H9 (cell line): ENCODE data around the gene PLCL1. TPM values are rescaled to one million over a fixed set of nuclear protein-coding genes. Genes with fewer than 3 reads are reported as not detected.

Experiments used
- DNase-seq: peaks from one replicate; pipeline ENCODE4 v3.0.0-alpha.2; 2017
- H2AFZ ChIP-seq: one replicate; pipeline ENCODE4 v1.6.1; 2013; ENCODE audit warnings: mild to moderate bottlenecking, low read length, control low read depth, moderate library complexity
- H2AK5ac ChIP-seq: 2 replicates; pipeline ENCODE4 v1.6.1; 2013; ENCODE audit warnings: low read length, control low read depth, mixed read lengths; ENCODE audit not compliant: insufficient read length
- H2BK120ac ChIP-seq: one replicate; pipeline ENCODE4 v1.6.1; 2013; ENCODE audit warnings: low read depth, mild to moderate bottlenecking, low read length, control low read depth, inconsistent platforms; ENCODE audit not compliant: poor library complexity, severe bottlenecking
- H2BK12ac ChIP-seq: 2 replicates; pipeline ENCODE4 v1.6.1; 2013; ENCODE audit warnings: low read length, control low read depth, mixed read lengths, low read depth; ENCODE audit not compliant: insufficient read length
- H2BK15ac ChIP-seq: 2 replicates; pipeline ENCODE4 v1.6.1; 2013; ENCODE audit warnings: low read depth, low read length, control low read depth
- H2BK20ac ChIP-seq: one replicate; pipeline ENCODE4 v1.6.1; 2013; ENCODE audit warnings: low read depth, mild to moderate bottlenecking, low read length, control low read depth, inconsistent platforms; ENCODE audit not compliant: poor library complexity, severe bottlenecking
- H2BK5ac ChIP-seq: 2 replicates; pipeline ENCODE4 v1.6.1; 2013; ENCODE audit warnings: low read length, control low read depth, mixed read lengths; ENCODE audit not compliant: insufficient read length
- H3K14ac ChIP-seq: 2 replicates; pipeline ENCODE4 v1.6.1; 2013; ENCODE audit warnings: low read length, control low read depth; ENCODE audit not compliant: insufficient read depth
- H3K18ac ChIP-seq: 2 replicates; pipeline ENCODE4 v1.6.1; 2013; ENCODE audit warnings: low read depth, mild to moderate bottlenecking, mixed read lengths, low read length, control low read depth; ENCODE audit not compliant: insufficient read length
- H3K23ac ChIP-seq: 2 replicates; pipeline ENCODE4 v1.6.1; 2013; ENCODE audit warnings: low read length, control low read depth, mixed read lengths, low read depth; ENCODE audit not compliant: insufficient read length
- H3K23me2 ChIP-seq: 2 replicates; pipeline ENCODE4 v1.6.1; 2013; ENCODE audit warnings: low read depth, mild to moderate bottlenecking, mixed read lengths, low read length, control low read depth; ENCODE audit not compliant: insufficient read length, poor library complexity, severe bottlenecking
- H3K27ac ChIP-seq: 2 replicates; pipeline ENCODE4 v1.5.1; 2013; ENCODE audit warnings: low read length, control low read depth, mixed read lengths, low read depth; ENCODE audit not compliant: insufficient read length
- H3K27me3 ChIP-seq: 2 replicates; pipeline ENCODE4 v1.6.1; 2013; ENCODE audit warnings: low read length, control low read depth, inconsistent platforms; ENCODE audit not compliant: insufficient read depth
- H3K4ac ChIP-seq: 2 replicates; pipeline ENCODE4 v1.6.1; 2013; ENCODE audit warnings: low read depth, mild to moderate bottlenecking, control low read depth, inconsistent platforms, low read length, moderate library complexity
- H3K4me1 ChIP-seq: 2 replicates; pipeline ENCODE4 v1.6.1; 2013; ENCODE audit warnings: low read length, control low read depth, inconsistent platforms; ENCODE audit not compliant: insufficient read depth
- H3K4me2 ChIP-seq: 2 replicates; pipeline ENCODE4 v1.6.1; 2013; ENCODE audit warnings: low read length, control low read depth, mixed read lengths; ENCODE audit not compliant: insufficient read length, insufficient read depth
- H3K56ac ChIP-seq: 2 replicates; pipeline ENCODE4 v1.6.1; 2013; ENCODE audit warnings: low read depth, mild to moderate bottlenecking, mixed read lengths, low read length, control low read depth; ENCODE audit not compliant: insufficient read length
- H3K79me1 ChIP-seq: 2 replicates; pipeline ENCODE4 v1.6.1; 2013; ENCODE audit warnings: low read depth, mild to moderate bottlenecking, moderate library complexity, low read length, control low read depth, inconsistent platforms; ENCODE audit not compliant: insufficient read depth, poor library complexity, severe bottlenecking
- H3K79me2 ChIP-seq: 2 replicates; pipeline ENCODE4 v1.6.1; 2013; ENCODE audit warnings: low read length, control low read depth, inconsistent platforms; ENCODE audit not compliant: insufficient read depth
- H3K9ac ChIP-seq: 2 replicates; pipeline ENCODE4 v1.6.1; 2013; ENCODE audit warnings: low read length, control low read depth, mixed read lengths; ENCODE audit not compliant: insufficient read length; ENCODE audit errors: extremely low read depth
- H3K9me3 ChIP-seq: one replicate; pipeline ENCODE4 v1.6.1; 2013; ENCODE audit warnings: low read depth, low read length, inconsistent platforms; ENCODE audit not compliant: control insufficient read depth
- H3T11ph ChIP-seq: one replicate; pipeline ENCODE4 v1.6.1; 2013; ENCODE audit warnings: mild to moderate bottlenecking, low read length, control low read depth, inconsistent platforms
- H4K20me1 ChIP-seq: one replicate; pipeline ENCODE4 v1.6.1; 2013; ENCODE audit not compliant: control insufficient read depth, insufficient read length, insufficient read depth
- H4K5ac ChIP-seq: 2 replicates; pipeline ENCODE4 v1.6.1; 2013; ENCODE audit warnings: low read depth, mild to moderate bottlenecking, mixed read lengths, low read length, control low read depth; ENCODE audit not compliant: insufficient read length
- H4K8ac ChIP-seq: replicated peaks from 2 replicates; pipeline ENCODE4 v1.6.1; 2013; ENCODE audit warnings: low read length, control low read depth, mixed read lengths, low read depth; ENCODE audit not compliant: insufficient read length
- H4K91ac ChIP-seq: 2 replicates; pipeline ENCODE4 v1.6.1; 2013; ENCODE audit warnings: low read depth, mild to moderate bottlenecking, moderate library complexity, mixed read lengths, low read length, control low read depth; ENCODE audit not compliant: insufficient read length
- H3K27ac Mint-ChIP-seq, 3 experiments: 2 replicates in 2 of 3; 3 replicates in 1 of 3; pipeline ENCODE4 v1.8.0; 2020 to 2021; ENCODE audit warnings: mixed read lengths in 3 of 3, mild to moderate bottlenecking in 1 of 3, moderate library complexity in 1 of 3
- H3K27me3 Mint-ChIP-seq: 2 replicates; pipeline ENCODE4 v1.8.0; 2021; ENCODE audit warnings: low read depth, mild to moderate bottlenecking, moderate library complexity, mixed read lengths
- H3K36me3 Mint-ChIP-seq, 3 experiments: 2 replicates in 2 of 3; 3 replicates in 1 of 3; pipeline ENCODE4 v1.8.0; 2020 to 2021; ENCODE audit warnings: low read depth in 3 of 3, mixed read lengths in 3 of 3; ENCODE audit not compliant: insufficient read depth in 1 of 3
- H3K4me1 Mint-ChIP-seq, 2 experiments: 2 replicates each; pipeline ENCODE4 v1.8.0; 2020; ENCODE audit warnings: mixed read lengths in 2 of 2
- H3K4me3 Mint-ChIP-seq, 2 experiments: 2 replicates in 1 of 2; 3 replicates in 1 of 2; pipeline ENCODE4 v1.8.0; 2020 to 2021; ENCODE audit warnings: mild to moderate bottlenecking in 2 of 2, mixed read lengths in 2 of 2, moderate library complexity in 1 of 2
- H3K9me3 Mint-ChIP-seq, 2 experiments: 2 replicates in 1 of 2; 3 replicates in 1 of 2; pipeline ENCODE4 v1.8.0; 2020; ENCODE audit warnings: mild to moderate bottlenecking in 2 of 2, mixed read lengths in 2 of 2, moderate library complexity in 1 of 2
- CTCF ChIP-seq: fragments of 200-600 bp; sonication (generic); conservative IDR thresholded peaks from 3 replicates; pipeline ENCODE4 v1.8.0; 2021; ENCODE audit warnings: antibody characterized with exemption, mild to moderate bottlenecking
- WGBS: extraction: QIAGEN DNeasy Blood & Tissue Kit; methylation state at CpG from one replicate; pipeline ENCODE4 v1.1.7; 2013; ENCODE audit warnings: missing lambda C conversion rate, low lambda C conversion rate, mixed read lengths; ENCODE audit not compliant: insufficient read length; ENCODE audit errors: extremely low coverage; 5-methylcytosine and 5-hydroxymethylcytosine counted together
- total RNA-seq: library from RNA; stranded (reverse); gene quantifications from 2 replicates; pipeline ENCODE4 v1.2.1, GENCODE V29; 2021

Gene PLCL1
- total RNA-seq, 1 experiment from 2014 or later: 0.04 TPM

- H2BK12ac ChIP-seq: no peak overlapping the region
- no peak overlapping the region for H3K23ac ChIP-seq
- H3K14ac ChIP-seq: no peak overlapping the region
- H3K56ac ChIP-seq: no peak overlapping the region
- H3K18ac ChIP-seq: no peak overlapping the region
- no peak overlapping the region for H3K4me2 ChIP-seq
- H3K27me3 ChIP-seq: no peaks in the 10 kb centered on the region
- H3K4ac ChIP-seq: no peak overlapping the region
- no peak overlapping the region for H2AFZ ChIP-seq
- no peak for TF ChIP-seq CTCF
- no peaks in the 10 kb centered on the region for H3K9me3 ChIP-seq
- H2BK5ac ChIP-seq: no peak overlapping the region
- H3K27ac ChIP-seq: no peak overlapping the region
- peaks cover 2% of the 10 kb centered on the region; the same call in 1 of the 2 replicates for H3K27me3 Mint-ChIP-seq
- H3K27ac Mint-ChIP-seq: no peak overlapping the region
- H3K79me2 ChIP-seq: no peaks in the 10 kb centered on the region
- H3K36me3 Mint-ChIP-seq: no peaks in the 10 kb centered on the region
- DNase-seq: no peak
- no peak overlapping the region for H3K9ac ChIP-seq
- no CpG with 5 or more reads among the region's 2 CpGs for WGBS
- H4K91ac ChIP-seq: no peak overlapping the region
- no peak overlapping the region for H4K5ac ChIP-seq
- H2AK5ac ChIP-seq: no peak overlapping the region
- no peak overlapping the region for H3T11ph ChIP-seq
- no peak overlapping the region for H2BK20ac ChIP-seq
- H3K79me1 ChIP-seq: no peaks in the 10 kb centered on the region
- no peaks in the 10 kb centered on the region for H3K9me3 Mint-ChIP-seq
- no peaks in the 10 kb centered on the region for H3K4me1 ChIP-seq
- H3K23me2 ChIP-seq: no peaks in the 10 kb centered on the region
- H2BK120ac ChIP-seq: no peak overlapping the region
- H2BK15ac ChIP-seq: no peak overlapping the region
- 0 out of 4 replicates have a peak, but pooled peaks cover 0 to 3% of the 10 kb centered on the region in 2 experiments for H3K4me1 Mint-ChIP-seq
- H4K20me1 ChIP-seq: no peaks in the 10 kb centered on the region
- no peak overlapping the region for H4K8ac ChIP-seq
- no peak overlapping the region for H3K4me3 Mint-ChIP-seq
Measured at GRCh38 chr2:198060277-198060676, 255.9 kb downstream of the PLCL1 start.
